T-helper 22 cell (primary cell): ENCODE data around the gene NXPH3.
"Not testable (repeated sequence)": the region's sequence is repeated elsewhere in the genome, so short reads cannot be mapped to it uniquely, and the experiment has no call there.

Source experiments
- DNase-seq: peaks from one replicate; pipeline ENCODE4 v3.0.0-alpha.2; 2020; ENCODE audit warnings: low read depth

The NXPH3 gene

DNA sequence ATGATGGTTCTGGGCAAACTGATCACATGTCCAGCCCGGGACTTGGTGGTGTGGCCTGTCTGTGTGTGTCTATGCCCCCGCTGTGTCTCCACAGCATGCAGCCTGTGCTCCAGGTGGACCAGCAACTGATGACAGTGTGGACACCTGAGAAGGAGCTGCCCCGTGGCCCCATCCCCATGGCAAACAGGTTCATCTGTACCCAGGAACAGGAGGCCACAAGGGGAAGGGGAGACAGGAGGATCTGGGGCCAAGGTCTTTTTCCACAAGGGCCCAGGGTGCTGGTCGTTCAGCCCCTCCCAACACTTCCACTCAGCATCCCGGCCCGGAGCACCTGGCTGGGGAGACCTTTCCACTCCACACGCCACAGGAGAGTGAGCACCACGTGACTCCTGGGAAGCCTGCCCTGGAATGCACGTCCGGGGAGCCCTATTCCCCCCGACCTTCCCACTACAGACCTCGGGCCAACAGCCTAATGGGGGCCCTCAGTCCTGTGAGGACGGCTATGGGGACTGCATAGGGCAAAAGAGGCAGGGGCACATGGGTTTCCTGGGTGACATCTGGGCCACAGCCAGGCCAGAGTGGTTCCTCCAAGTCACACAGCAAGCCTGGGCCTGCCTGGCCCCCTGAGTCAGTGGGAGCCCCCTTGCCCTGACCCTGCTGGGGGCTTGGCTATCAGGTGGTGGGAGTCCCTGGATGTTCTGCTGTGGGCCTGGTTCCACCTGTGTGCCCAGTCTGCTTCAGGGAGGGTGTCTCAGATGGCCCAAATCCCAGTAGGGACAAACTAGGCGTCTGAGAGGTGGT is 20.8 kb upstream of the NXPH3 start:
- no peak for DNase-seq

GRCh38 chr17:49555495-49556222 is 20.0 kb upstream of the NXPH3 start:
- DNase-seq: no peak

GRCh38 chr17:49556223-49556943 is 19.3 kb upstream of the NXPH3 start:
- peak; percentile 45 for DNase-seq

DNA sequence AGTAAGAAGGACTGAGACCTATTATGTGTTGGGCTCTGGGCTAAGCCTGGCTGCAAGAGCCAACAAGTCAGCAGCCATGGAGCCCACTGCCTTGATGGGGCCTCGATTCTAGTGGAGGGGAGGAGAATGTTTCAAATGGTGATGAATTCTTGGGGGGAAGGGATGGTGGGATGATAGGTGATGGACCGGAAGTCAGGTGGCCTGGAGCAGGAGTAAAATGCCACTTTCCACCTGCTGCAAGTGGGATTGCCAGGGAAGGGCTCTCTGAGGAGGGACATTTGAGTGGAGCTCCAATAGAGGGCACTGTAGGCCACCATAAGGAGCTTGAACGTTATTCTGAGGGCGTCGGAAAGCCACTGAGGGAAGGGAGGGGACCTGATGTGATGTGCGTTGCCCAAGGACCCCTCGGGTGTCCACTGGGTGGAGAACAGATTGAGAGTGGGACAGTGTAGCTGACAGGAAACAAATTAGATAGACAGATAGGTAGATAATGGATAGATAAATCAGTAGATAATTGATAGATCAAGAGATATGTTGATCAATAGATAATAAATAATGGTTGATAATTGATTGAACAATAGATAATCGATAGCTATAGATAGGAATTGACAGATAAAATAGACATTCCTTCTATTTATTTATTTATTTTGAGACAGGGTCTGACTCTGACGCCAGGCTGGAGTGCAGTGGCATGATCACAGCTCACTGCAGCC is 18.2 kb upstream of the NXPH3 start:
- DNase-seq: no peak

DNA sequence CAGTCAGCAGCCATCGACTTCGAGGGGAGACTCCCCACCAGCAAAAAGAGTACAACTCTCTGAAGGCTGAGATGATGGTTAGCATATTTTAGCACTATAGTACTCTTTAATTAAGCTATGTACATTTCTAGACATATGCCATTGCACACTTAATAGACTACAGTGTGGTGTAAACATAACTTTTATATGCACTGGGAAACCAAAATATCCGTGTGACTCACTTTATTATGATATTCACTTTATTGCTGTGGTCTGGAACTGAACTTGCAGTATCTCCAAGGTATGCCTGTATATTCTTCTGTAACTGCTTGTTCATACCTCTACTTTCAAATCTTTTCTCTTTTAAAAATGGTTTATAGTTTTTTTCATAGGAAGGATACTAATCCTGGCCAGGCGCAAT is 11.0 kb upstream of the NXPH3 start:
- no peak for DNase-seq

DNA sequence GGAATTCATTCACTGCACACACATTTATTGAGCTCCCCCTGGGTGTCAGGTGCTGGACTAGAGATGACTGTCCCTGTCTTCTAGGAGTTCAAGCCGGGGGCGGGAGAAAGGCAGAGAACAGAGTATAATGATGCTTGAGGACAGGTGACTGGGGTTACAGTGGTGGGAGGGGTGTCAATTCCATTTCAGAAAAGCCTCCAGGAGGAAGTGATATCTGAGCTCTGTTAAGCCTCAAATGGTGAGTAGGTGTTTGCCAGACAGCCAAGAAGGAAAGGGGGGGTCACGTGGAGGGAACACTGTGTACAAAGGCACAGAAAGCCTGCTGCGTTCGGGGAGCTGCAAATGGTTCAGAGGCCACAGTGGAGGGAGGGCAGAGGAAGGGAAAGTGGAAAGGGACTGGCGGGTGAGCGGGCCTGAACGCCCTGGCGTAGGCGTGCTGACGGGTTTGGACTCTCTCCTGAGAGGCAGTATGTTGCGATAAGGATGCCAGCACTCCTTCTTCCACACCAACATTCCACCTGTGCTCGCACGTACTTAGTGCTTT is 9.7 kb upstream of the NXPH3 start:
- DNase-seq: no peak

GRCh38 chr17:49566668-49567071 is 9.0 kb upstream of the NXPH3 start:
- no peak for DNase-seq

GRCh38 chr17:49567104-49567521 is 8.6 kb upstream of the NXPH3 start:
- DNase-seq: no peak

DNA sequence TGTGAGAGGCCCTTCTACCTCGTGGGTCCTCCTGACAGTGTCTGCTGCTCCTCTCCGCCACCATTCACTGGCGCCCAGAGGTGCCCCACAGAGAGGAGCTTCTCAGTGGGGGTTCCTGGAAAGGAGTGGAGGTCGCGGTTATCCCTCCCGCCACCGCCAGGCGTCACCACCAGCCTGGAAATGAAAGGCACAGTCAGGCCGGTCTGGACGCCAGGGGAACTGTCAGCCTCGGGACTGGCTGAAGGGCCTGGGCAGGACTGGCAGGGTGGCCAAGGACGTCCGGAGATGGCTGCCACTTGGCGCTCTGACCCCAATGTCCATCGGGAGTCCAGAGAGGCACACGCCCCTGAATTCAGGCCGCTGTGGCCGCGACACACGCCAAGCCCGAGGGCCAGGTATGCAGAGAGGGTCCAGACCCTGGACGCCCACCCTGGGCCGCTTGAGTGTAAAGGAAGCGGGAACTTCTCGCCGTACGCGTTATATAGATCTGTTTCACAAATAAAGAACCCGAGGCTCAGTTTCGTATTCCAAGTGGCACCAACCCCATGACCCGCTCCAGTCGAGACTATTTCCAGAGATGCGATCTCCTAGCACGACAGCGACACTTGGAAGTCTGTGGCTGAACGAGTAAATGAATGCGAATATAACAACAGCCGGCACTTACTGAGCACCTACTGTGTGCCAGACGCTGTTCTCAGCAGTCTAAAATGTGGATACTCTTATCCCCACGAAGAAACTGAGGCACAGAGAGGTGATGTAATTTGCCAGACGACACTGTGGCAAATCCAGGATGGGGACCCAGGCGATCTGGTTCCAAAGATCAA is 7.6 kb upstream of the NXPH3 start:
- DNase-seq: peak; percentile 56

- not testable (repeated sequence) for DNase-seq
These were observed 7.0 kb upstream of the NXPH3 start for GRCh38 chr17:49568695-49569047.

DNA sequence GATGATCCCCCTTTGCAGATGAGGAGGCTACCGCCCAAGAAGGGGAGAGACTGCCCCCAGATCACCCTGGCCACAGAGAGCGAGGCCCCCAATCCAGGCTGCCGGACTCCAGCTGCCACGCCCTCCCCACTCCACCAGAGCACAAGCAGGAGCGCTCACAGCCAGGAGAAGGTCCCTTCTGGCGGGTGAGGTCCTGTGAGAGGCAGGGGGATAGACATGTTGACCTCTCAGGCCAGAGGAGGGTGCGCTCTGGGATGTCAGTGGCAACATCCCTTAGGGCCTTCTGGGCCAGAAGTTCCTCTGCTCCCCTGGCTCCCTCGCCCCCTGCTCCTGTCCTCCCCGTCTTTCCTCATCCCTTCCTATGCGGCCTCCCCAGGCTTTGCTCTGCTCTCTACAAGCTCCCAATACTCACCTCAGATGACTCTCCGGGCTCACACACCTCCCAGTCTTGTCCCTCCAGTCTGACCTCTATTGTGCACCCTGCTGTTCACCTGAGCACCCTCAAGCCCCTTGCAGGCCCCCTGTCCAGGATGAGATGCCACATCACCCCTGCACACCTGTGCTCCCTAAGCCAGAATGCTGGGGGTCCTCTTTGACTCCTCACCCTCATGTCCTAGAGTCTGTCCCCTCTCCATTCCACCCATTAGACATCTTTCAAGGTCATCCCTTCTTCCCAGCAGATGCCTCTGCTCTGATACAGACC is 5.0 kb upstream of the NXPH3 start:
- DNase-seq: no peak

DNA sequence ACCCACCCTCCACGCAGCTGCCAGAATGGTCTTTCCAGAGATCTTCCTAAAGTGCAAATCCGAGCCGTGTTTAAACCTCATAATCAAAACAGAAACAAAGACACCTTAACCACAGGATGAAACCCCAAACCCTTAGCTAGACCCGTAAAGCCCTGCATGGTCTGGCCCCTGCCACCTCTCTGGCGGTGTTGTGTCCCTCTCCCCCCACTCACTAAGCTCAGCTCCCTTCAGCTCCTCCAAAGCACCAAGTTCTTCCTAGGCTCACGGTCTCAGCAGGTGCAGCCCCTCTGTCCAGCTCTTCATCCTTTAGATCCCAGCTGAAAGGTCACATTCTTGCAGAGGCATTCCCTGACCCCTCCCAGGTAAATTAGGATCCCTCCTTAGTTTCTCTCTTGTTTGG is 4.4 kb upstream of the NXPH3 start:
- no peak for DNase-seq

DNA sequence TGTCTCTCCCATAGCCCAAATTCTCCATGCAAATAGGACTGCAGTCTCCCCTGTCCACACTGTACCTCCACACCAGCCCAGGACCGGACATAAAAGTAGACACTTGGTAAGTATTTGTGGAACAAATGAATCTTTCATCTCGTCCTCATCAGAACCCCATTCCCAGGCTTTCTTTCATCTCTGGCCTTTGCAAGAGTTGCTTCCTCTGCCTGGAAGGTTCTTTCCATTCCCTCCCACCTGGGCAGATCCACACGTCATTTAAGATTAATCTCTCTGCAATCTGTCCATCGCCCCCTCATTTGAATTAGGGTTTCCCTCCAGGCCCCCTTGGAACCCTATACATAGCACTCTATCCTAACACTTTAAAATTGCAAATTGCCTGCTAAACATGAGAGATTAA is 3.9 kb upstream of the NXPH3 start:
- no peak for DNase-seq

GRCh38 chr17:49572226-49572625 is 3.4 kb upstream of the NXPH3 start:
- DNase-seq: no peak

GRCh38 chr17:49572806-49573420 is 2.8 kb upstream of the NXPH3 start:
- no peak for DNase-seq

DNA sequence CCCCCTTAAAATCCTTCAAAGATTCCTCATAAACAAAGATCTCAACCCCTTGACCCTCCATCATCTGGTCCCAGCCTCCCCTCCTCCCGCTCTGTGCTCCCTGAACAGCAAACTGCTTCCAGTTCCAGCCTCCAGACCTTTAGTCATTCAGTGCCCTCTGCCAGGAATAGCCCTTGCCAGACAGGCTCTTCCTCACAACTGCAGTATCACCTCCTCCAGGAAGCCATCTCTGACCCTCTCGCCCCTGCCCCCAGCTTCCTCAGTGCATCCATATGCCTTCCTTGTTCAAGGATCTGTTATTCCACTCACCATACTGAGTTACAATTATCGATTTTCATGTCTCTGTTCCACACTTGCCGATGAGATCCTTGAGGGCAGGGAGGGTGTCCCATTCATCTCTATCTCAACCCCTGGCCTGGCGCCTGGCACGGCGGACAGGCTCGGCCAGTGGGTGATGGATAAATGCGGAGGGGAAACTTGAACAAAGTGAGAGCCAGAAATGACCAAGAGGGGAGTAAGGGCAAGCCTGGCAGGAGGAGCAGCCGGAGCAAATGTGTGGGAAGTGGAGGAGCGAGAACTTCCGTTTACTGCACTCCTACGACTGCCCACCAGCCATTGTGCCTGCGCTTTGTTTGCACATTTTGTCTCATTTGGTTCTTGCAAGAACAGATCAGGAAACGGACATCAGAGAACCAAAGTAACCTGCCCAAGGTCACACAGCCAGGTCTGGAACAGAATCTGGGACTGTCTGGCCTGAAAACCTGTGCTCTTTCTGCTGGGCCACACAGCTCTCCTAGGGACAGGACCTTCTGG is 2.0 kb upstream of the NXPH3 start:
- DNase-seq: no peak

GRCh38 chr17:49574323-49574781 is 1.3 kb upstream of the NXPH3 start:
- no peak for DNase-seq

DNA sequence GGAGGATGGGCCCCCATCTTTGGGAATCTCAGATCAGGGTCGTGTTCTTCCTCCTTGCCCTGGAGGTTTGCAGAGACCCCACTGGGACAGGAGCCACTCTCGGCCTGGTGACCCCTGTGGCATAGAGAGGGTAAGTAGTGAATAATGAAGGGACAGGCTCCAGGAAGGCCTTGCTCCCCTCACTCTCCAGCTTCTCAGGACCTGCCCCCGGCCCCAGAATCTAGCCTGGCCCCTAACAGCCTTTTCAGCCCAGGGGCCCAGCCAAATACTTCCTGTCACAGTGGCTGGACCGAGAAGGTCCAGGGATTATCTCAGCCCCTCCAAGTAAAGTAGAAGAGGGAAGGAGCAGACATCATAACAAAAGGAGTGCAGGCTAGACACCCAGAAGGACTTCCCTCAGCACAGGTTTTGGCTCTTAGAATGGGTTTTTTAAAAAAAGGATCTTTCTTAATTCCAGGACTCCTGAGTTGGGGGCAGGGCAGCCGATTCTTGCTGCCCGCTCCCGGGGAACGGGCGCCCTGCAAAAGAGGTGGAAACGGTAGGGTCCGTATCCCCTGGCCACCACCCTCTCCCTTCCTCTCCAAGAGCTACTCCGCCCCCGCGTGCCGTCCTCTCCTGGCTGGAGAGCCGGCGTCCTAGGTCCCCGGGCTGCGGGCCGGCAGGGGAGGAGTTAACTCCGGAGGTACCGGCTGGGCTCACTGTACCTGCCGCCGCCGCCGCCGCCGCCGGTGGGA is 559 bp upstream of the NXPH3 start:
- DNase-seq: no peak
